C4-2B (cell line): ENCODE results near the gene GMNN.

ENCODE experiments used
- CTCF ChIP-seq: fragments of 450-650 bp; conservative IDR thresholded peaks from 2 replicates; pipeline ENCODE4 v1.5.1; 2017; ENCODE audit warnings: mild to moderate bottlenecking
- ZFX ChIP-seq: fragments of 450-650 bp; IDR thresholded peaks from 2 replicates; pipeline ENCODE4 v1.6.1; 2017

DNA sequence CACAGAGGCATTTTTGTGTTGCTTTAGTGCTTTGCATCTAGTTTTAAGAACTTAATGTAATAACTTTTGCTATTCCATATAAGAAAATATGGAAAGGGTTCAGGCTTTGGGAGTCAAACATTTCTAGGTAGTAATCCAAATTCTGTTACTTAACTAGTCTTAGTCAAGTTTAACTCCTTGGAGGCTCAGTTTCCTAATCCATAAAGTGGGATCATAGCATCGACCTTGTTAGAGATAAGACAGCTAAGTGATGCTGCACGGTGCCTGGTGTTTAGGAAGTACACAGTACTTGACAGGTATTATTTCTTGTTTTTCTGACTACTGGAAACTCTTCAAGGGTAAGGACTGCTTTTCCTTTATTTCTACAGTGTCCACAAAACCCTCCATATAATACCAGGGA is 48.4 kb downstream of the GMNN start:
- TF ChIP-seq CTCF: no peak
- no peak for TF ChIP-seq ZFX
